ENCODE results near the gene WDCP.
A peak's percentile ranks its signal among the peaks of the same experiment; 100 is the strongest.

The WDCP gene

DNA sequence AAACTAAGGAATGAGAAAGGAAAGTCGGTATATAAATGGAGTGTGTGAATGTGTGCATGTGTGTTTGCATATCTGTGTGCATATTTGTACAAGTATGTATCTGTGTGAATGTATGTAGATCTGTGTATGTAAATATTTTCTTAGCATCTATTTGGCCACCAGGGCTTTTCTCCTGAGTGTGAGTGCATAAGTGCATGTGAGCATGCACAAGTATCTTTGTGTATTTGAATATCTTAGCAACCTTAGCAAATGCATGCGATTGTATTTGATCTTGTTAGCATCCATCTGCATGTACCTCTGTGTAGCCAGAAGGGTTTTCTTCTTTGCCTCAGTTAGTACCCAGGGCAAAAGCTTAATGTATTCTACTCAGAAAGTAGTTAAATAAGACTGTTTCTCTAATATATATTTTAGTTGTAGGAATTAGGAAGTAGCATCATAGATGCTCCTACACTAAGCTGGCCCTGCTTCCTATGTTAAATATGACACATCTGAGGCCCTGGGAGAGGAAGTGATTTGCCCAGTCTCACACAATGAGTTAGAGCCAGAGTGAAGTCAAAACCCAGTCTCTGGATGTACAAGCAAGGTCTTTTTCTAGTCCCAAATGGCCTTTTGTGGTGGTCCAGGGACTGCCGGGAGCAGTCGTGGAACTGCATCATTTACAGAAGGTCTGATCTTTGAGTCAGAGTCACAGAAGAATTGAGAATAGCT is 11.5 kb upstream of the WDCP start:
- TF ChIP-seq, protein P1, sequence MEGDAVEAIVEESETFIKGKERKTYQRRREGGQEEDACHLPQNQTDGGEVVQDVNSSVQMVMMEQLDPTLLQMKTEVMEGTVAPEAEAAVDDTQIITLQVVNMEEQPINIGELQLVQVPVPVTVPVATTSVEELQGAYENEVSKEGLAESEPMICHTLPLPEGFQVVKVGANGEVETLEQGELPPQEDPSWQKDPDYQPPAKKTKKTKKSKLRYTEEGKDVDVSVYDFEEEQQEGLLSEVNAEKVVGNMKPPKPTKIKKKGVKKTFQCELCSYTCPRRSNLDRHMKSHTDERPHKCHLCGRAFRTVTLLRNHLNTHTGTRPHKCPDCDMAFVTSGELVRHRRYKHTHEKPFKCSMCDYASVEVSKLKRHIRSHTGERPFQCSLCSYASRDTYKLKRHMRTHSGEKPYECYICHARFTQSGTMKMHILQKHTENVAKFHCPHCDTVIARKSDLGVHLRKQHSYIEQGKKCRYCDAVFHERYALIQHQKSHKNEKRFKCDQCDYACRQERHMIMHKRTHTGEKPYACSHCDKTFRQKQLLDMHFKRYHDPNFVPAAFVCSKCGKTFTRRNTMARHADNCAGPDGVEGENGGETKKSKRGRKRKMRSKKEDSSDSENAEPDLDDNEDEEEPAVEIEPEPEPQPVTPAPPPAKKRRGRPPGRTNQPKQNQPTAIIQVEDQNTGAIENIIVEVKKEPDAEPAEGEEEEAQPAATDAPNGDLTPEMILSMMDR (conservative IDR thresholded peaks at IDR 0.05; ENCODE audit: low read depth, low read length) = no peak
- no peak overlapping the region for H3K4me3 ChIP-seq (ENCODE audit: low read depth, low read length)
- no peak for DNase-seq (ENCODE audit: low read depth)

DNA sequence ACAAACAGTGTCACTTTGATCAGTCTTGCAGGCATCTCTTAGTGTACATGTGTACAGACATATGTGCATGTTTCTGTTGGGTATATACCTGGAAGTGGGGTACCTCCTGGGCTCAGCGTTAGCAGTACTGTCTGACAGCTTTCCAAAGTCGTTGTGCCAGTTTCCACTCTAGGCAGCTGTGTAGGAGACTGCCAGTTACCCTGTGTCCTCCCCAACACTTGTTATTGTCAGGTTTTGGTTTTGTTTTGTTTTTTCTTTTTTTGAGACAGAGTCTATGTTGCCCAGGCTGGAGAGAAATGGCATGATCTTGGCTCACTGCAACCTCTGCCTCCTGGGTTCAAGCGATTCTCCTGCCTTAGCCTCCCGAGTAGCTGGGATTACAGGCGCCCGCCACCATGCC is 8.6 kb upstream of the WDCP start:
- DNase-seq (ENCODE audit: low read depth) = no peak
- H3K4me3 ChIP-seq (ENCODE audit: low read depth, low read length) = no peak overlapping the region
- TF ChIP-seq, protein P1 (conservative IDR thresholded peaks at IDR 0.05; ENCODE audit: low read depth, low read length) = no peak

DNA sequence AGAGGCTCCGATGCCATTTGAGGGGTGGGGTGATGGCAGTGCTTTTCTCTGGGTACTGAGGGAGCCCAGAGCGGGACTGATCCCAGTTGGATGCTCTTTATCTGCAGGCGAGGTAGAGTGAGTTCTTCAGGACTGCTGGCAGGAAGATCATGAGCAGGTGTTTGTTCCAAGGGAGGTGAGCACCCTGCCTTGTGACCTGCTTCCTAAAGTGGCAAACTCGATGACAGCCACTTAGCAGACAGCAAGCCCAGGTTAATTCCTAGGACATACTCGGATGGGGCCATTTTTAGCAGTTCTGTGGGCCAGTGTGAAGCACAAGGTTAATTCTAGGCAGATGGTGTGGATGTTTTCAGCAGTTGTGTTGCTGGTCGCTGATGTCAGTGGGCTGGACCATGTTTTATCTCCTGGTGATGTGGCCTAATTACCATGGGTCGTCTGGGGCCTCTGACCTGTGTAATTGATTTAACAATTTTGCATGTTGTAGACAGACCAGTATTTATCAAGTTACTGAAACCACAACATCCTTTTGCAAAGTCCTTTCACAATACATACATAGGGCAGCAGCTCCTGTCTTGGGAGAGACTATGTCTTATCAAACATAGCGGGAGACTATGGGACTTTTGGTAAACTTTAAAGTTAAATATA is 7.3 kb upstream of the WDCP start:
- H3K4me3 ChIP-seq (ENCODE audit: low read depth, low read length) = no peak overlapping the region
- TF ChIP-seq, protein P1 (conservative IDR thresholded peaks at IDR 0.05; ENCODE audit: low read depth, low read length) = no peak
- DNase-seq (ENCODE audit: low read depth) = no peak

DNA sequence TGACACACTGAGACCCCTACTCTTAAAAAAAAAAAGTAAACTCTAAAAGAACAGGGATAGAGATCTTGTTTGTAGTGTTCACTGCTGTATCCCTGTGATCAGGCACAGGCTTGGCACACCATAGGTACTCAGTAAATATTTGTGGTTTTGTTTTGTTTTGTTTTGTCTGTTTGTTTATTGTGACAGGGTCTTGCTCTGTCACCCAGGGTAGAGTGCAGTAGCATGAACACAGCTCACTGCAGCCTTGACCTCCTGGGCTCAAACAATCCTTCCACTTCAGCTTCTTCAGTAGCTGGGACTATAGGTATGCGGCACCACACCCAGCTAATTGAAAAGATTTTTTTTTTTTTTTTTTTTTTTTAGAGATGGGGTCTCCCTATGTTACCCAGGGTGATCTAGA is 5.8 kb upstream of the WDCP start:
- DNase-seq (ENCODE audit: low read depth) = no peak
- TF ChIP-seq, protein P1 (conservative IDR thresholded peaks at IDR 0.05; ENCODE audit: low read depth, low read length) = no peak
- H3K4me3 ChIP-seq (ENCODE audit: low read depth, low read length) = no peak overlapping the region

DNA sequence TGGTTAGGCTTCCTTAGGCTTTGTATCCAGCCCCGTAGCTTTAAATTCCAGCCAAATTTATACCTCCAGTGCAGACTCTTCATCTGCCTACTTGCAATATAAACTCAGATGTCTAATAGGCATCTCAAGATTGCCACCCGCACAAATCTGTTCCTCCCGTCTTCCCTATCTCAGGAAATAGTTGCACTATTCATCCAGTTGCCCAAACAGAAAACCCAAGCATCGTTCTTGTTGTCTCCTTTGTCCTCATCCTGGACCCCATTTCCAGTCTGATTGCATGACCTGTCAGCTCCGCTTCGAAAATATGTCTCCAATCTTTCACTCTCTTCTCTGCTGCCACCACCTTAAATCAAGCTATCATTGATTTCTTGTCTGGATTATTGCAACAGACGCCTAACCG is 4.6 kb upstream of the WDCP start:
- TF ChIP-seq, protein P1 (conservative IDR thresholded peaks at IDR 0.05; ENCODE audit: low read depth, low read length) = no peak
- H3K4me3 ChIP-seq (ENCODE audit: low read depth, low read length) = no peak overlapping the region
- no peak for DNase-seq (ENCODE audit: low read depth)

DNA sequence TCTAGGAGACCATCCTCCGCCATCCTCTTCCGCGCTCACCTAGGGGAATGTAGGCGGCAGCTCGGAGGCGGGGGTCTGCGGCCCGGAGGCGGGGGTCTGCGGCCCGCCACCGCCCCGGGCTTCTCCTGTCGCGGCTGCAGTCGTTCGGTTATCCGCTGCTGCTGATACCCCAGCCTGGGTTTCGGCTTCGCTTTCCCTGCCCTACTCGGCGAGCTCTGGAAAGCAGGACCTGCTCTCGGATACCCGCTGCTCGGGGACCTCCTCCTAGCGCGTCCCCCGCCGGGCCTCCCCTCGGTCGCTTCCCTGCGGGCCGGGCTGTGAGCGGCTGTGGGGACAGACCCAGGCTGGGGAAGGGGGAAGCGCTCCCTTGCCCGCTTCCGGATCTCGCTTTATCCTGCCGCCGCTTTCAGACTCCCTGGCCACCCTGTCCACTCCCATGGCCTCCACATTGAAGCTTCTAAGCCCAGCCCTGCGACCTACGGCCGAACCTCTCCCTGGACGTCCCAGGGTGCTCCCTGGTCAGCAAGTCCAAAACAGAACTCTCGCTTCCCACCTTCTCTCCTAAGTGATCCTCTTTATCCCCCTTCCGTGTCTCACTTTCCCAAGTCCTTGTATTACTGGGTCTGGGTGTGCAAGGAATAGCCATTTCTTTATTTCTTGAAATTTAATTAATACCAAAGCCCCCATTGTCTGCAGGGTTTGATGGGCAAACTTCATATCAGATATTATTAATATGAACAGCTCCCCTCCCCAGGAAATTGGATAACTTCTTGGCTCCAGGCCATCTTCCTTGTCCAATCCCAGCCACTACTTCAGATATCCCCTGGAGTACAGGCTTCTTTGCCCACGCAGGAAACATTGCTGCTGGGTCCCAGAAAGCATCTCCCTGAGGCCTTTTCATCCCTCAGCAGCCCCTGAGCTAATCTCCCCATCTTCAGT is 3.1 kb upstream of the WDCP start:
- DNase-seq (ENCODE audit: low read depth) = peak; percentile 21
- TF ChIP-seq, protein P1 (conservative IDR thresholded peaks at IDR 0.05; ENCODE audit: low read depth, low read length) = no peak
- peak overlapping the region; percentile 69 for H3K4me3 ChIP-seq (ENCODE audit: low read depth, low read length)

All from choroid plexus epithelial cell (primary cell).